K562 (cell line): ENCODE results near the gene PDCD1LG2. TPM values are rescaled to one million over a fixed set of nuclear protein-coding genes. Genes with fewer than 3 reads are reported as not detected.

ENCODE experiments used
- ATAC-seq: fragments of 200-7000 bp; cut with Tn5 transposase; 3 replicates; pipeline ENCODE4 v1.9.1; 2020; ENCODE audit warnings: moderate library complexity
- BruUV-seq: library from RNA; stranded (reverse); fragments of 400-500 nt; replicated peaks from 2 replicates; lab custom pipeline; 2021; lab: Mats Ljungman, UMichigan
- CTCF ChIA-PET: fragments of 300-600 bp; formaldehyde crosslinking; extraction: SDS; loops from one replicate; lab custom pipeline; 2021; ENCODE audit warnings: low intra/inter-chr PET ratio; lab: Yijun Ruan, JAX
- POLR2A ChIA-PET: fragments of 300-600, 350-650 bp; sonication (Branson Sonifier 250); formaldehyde crosslinking; extraction: SDS; loops from one replicate; lab custom pipeline; 2021; ENCODE audit warnings: antibody characterized with exemption, inconsistent platforms; lab: Yijun Ruan, JAX
- DNase-seq, 4 experiments: peaks; one replicate each; pipeline versions ENCODE4 v3.0.0 to v3.0.0-alpha.2; 2011 to 2018; ENCODE audit warnings: low spot score in 3 of 4, mixed read lengths in 3 of 4; ENCODE audit errors: extremely low read depth in 1 of 4
- FAIRE-seq: peaks from 2 replicates; lab custom pipeline; 2011; peaks lifted over from hg19 to GRCh38; lab: Jason Lieb, UNC
- H2AFZ ChIP-seq: 2 replicates; pipeline ENCODE4 v1.6.0; 2011; ENCODE audit warnings: low read depth, low read length, control low read depth, inconsistent platforms
- H3K27ac ChIP-seq: fragments of 200-600 bp; 3 replicates; pipeline ENCODE4 v1.8.0; 2011; ENCODE audit warnings: low read depth, mild to moderate bottlenecking, control low read depth, inconsistent platforms, low read length, moderate library complexity, mixed read lengths; ENCODE audit errors: extremely low read depth
- H3K27me3 ChIP-seq, 2 experiments: fragments of 300-600 bp in 1 of 2; 2 replicates in 1 of 2; 3 replicates in 1 of 2; pipeline versions ENCODE4 v1.6.0 to v1.8.0; 2011; ENCODE audit warnings: inconsistent platforms in 2 of 2, low read length in 2 of 2, mild to moderate bottlenecking in 1 of 2, mixed read lengths in 1 of 2, moderate library complexity in 1 of 2; ENCODE audit not compliant: control insufficient read depth in 2 of 2, insufficient read depth in 2 of 2
- H3K36me3 ChIP-seq: fragments of 300-600 bp; 3 replicates; pipeline ENCODE4 v1.8.0; 2011; ENCODE audit warnings: mild to moderate bottlenecking, low read length, inconsistent platforms; ENCODE audit not compliant: control insufficient read depth, insufficient read depth
- H3K4me1 ChIP-seq, 2 experiments: fragments of 200-600 bp in 1 of 2; replicated peaks in 1 of 2; 2 replicates in 1 of 2; 3 replicates in 1 of 2; pipeline versions ENCODE4 v1.5.1 to v1.8.0; 2011; ENCODE audit warnings: inconsistent platforms in 2 of 2, low read length in 2 of 2, mild to moderate bottlenecking in 1 of 2, mixed read lengths in 1 of 2, moderate library complexity in 1 of 2; ENCODE audit not compliant: control insufficient read depth in 2 of 2, insufficient read depth in 2 of 2
- H3K4me2 ChIP-seq: 2 replicates; pipeline ENCODE4 v1.6.1; 2011; ENCODE audit warnings: low read length, control low read depth, inconsistent platforms, mixed read lengths; ENCODE audit not compliant: insufficient read depth
- H3K4me3 ChIP-seq: fragments of 200-600 bp; sonication (generic), shearing (Covaris generic); 2 replicates; pipeline ENCODE4 v1.5.1; 2016; ENCODE audit warnings: control low read depth, inconsistent platforms
- H3K79me2 ChIP-seq: fragments of 200-600 bp; 3 replicates; pipeline ENCODE4 v1.8.0; 2011; ENCODE audit warnings: low read length, inconsistent platforms; ENCODE audit not compliant: control insufficient read depth, insufficient read depth
- H3K9ac ChIP-seq, 2 experiments: 2 replicates each; pipeline versions ENCODE4 v1.6.0 to v1.6.1; 2011; ENCODE audit warnings: low read depth in 2 of 2, low read length in 2 of 2, control low read depth in 1 of 2, inconsistent platforms in 1 of 2, mild to moderate bottlenecking in 1 of 2, mixed read lengths in 1 of 2; ENCODE audit not compliant: insufficient read depth in 1 of 2
- H3K9me1 ChIP-seq: one replicate; pipeline ENCODE4 v1.6.0; 2011; ENCODE audit warnings: inconsistent platforms, mild to moderate bottlenecking, low read length, moderate library complexity; ENCODE audit not compliant: control insufficient read depth, insufficient read depth
- H3K9me3 ChIP-seq: replicated peaks from 2 replicates; pipeline ENCODE4 v1.5.1; 2011; ENCODE audit warnings: low read depth, low read length, inconsistent platforms; ENCODE audit not compliant: control insufficient read depth, insufficient read depth
- H4K20me1 ChIP-seq: replicated peaks from 2 replicates; pipeline ENCODE4 v1.6.1; 2011; ENCODE audit warnings: low read length, inconsistent platforms, mixed read lengths; ENCODE audit not compliant: control insufficient read depth, insufficient read depth
- CBFB ChIP-seq: sonication (generic); formaldehyde crosslinking; IDR thresholded peaks from 2 replicates; pipeline ENCODE4 v1.4.0; 2020; ENCODE audit warnings: mild to moderate bottlenecking, missing genetic modification reagents
- COPS2 ChIP-seq: fragments of 450-650 bp; conservative IDR thresholded peaks from 2 replicates; pipeline ENCODE4 v1.6.1; 2016; ENCODE audit warnings: mild to moderate bottlenecking, moderate library complexity
- FOXJ2 ChIP-seq: fragments of 200-800 bp; sonication (Bioruptor generic); IDR thresholded peaks from 2 replicates; pipeline ENCODE4 v1.6.1; 2016; ENCODE audit warnings: missing genetic modification characterization, missing compliant biosample characterization
- HNRNPK ChIP-seq: fragments of 200-400 bp; formaldehyde crosslinking; IDR thresholded peaks from one replicate; pipeline ENCODE4 v1.6.1; 2018; ENCODE audit warnings: mild to moderate bottlenecking, low read depth, low read length; ENCODE audit not compliant: poor library complexity, severe bottlenecking
- MED1 ChIP-seq: sonication (generic); formaldehyde crosslinking; IDR thresholded peaks from 2 replicates; pipeline ENCODE4 v1.8.1; 2023; ENCODE audit warnings: missing genetic modification reagents, borderline replicate concordance
- NELFE ChIP-seq: IDR thresholded peaks from 2 replicates; pipeline ENCODE4 v1.6.1; 2011; ENCODE audit warnings: mild to moderate bottlenecking; ENCODE audit not compliant: insufficient read depth, insufficient read length
- NFE2 ChIP-seq: IDR thresholded peaks from 2 replicates; pipeline ENCODE4 v1.6.1; 2014; ENCODE audit warnings: antibody characterized with exemption, low read depth
- POLR2AphosphoS5 ChIP-seq: IDR thresholded peaks from 2 replicates; pipeline ENCODE4 v1.6.1; 2011; ENCODE audit warnings: mild to moderate bottlenecking, low read depth, low read length, moderate library complexity; ENCODE audit not compliant: control insufficient read depth, insufficient read depth
- SAFB ChIP-seq: fragments of 200-400 bp; formaldehyde crosslinking; IDR thresholded peaks from 2 replicates; pipeline ENCODE4 v1.6.1; 2017; ENCODE audit warnings: low read depth, low read length, borderline replicate concordance
- ZKSCAN1 ChIP-seq: fragments of 150-350 bp; IDR thresholded peaks from 2 replicates; pipeline ENCODE4 v1.6.1; 2016; ENCODE audit warnings: low read depth, low read length
- ZNF165 ChIP-seq: fragments of 250-450 bp; sonication (Bioruptor Pico); IDR thresholded peaks from 2 replicates; pipeline ENCODE4 v1.4.0; 2020; ENCODE audit warnings: borderline replicate concordance
- WGBS: fragments of 100-300 bp; shearing (Covaris generic); methylation state at CpG from one replicate; pipeline ENCODE4 v1.1.6; 2016; ENCODE audit warnings: low coverage, mixed read lengths; ENCODE audit not compliant: insufficient coverage; ENCODE audit errors: missing lambda C conversion rate; 5-methylcytosine and 5-hydroxymethylcytosine counted together
- in situ Hi-C: fragments of 300-500 bp; cut with MboI; formaldehyde crosslinking; loops from 4 replicates; pipeline ENCODE4 v1.15.0; 2018; ENCODE audit warnings: inconsistent platforms, mixed read lengths
- intact Hi-C: fragments of 100-400 bp; cut with micrococcal nuclease; formaldehyde crosslinking; loops from 2 replicates; pipeline ENCODE4 v1.14.2; 2022
- polyA plus RNA-seq, 8 experiments: library from polyadenylated mRNA; depleted of rRNA in 4 of 8; stranded (reverse) in 5 of 8; unstranded in 3 of 8; fragments of >200 nt; fragmentation: Nextera tagmentation in 2 of 8; fragmentation: Illumina TruSeq in 1 of 8; extraction: Ambion mirVana in 2 of 8; extraction: Trizol in 1 of 8; gene quantifications; 2 replicates each; pipeline versions ENCODE4 v1.2.1 to v1.2.3, GENCODE V29; 2011 to 2014; ENCODE audit warnings: inconsistent platforms in 1 of 8, missing spikeins in 1 of 8
- total RNA-seq, 7 experiments: library from RNA; depleted of rRNA in 6 of 7; stranded (reverse); fragments of >200 nt in 6 of 7; fragmentation: Illumina TruSeq in 2 of 7; extraction: Trizol in 2 of 7; gene quantifications; 2 replicates each; pipeline versions ENCODE4 v1.2.1 to v1.2.3, GENCODE V29; 2011 to 2021; ENCODE audit warnings: low replicate concordance in 1 of 7
- TF ChIP-seq, protein P1 (sequence below): fragments of 250-450 bp; sonication (Bioruptor Pico); IDR thresholded peaks from 2 replicates; pipeline ENCODE4 v1.6.1; 2021; ENCODE audit warnings: mild to moderate bottlenecking

PDCD1LG2 gene
- total and polyA plus RNA-seq, 9 of the 15 experiments (the other 6 are each of a cell fraction or from before 2014, with no cell fraction given) = not detected

GRCh38 chr9:5511476-5511875, 1.1 kb downstream of the PDCD1LG2 start:
- 0% methylated on average over 1 of the region's 1 CpG for WGBS
- ChIA-PET CTCF (no interaction called here), POLR2A (no interaction called here)
- no peak overlapping the region for H2AFZ ChIP-seq
- no peak for ATAC-seq
- TF ChIP-seq POLR2AphosphoS5 (no peak), FOXJ2 (no peak), ZKSCAN1 (no peak), ZNF165 (CRISPR knock-in tag) (no peak), CBFB (CRISPR knock-in tag) (no peak), COPS2 (no peak), SAFB (no peak), HNRNPK (no peak), MED1 (no peak), NFE2 (no peak), NELFE (no peak)
- TF ChIP-seq, protein P1, sequence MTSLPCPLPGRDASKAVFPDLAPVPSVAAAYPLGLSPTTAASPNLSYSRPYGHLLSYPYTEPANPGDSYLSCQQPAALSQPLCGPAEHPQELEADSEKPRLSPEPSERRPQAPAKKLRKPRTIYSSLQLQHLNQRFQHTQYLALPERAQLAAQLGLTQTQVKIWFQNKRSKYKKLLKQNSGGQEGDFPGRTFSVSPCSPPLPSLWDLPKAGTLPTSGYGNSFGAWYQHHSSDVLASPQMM = no peak
- no peaks in the 10 kb centered on the region for H3K9me1 ChIP-seq
- no peak for FAIRE-seq
- H3K4me3 ChIP-seq = no peak overlapping the region
- H3K27ac ChIP-seq = no peak overlapping the region
- H3K4me2 ChIP-seq = no peak overlapping the region
- no peak for DNase-seq
- in situ Hi-C loops = no loop called here
- H3K27me3 ChIP-seq = no peaks in the 10 kb centered on the region; a peak in 1 of 5 replicates
- H4K20me1 ChIP-seq = no peaks in the 10 kb centered on the region
- H3K4me1 ChIP-seq = no peaks in the 10 kb centered on the region
- no peaks in the 10 kb centered on the region for H3K9me3 ChIP-seq
- intact Hi-C loops = no loop called here
- no TSS peak for BruUV-seq
- no peaks in the 10 kb centered on the region for H3K79me2 ChIP-seq
- H3K9ac ChIP-seq = no peak overlapping the region
- H3K36me3 ChIP-seq = no peaks in the 10 kb centered on the region
